Stimulated activated CD4-positive, alpha-beta T cell treated with anti-CD3 and anti-CD28 coated beads, Interleukin-1b, Interleukin-23, amount 100 ng/mL, for 48 hours (primary cell): ENCODE measurements around the gene C1orf185.
A peak's percentile ranks its signal among the peaks of the same experiment; 100 is the strongest.
"Not testable (repeated sequence)": the region's sequence is repeated elsewhere in the genome, so short reads cannot be mapped to it uniquely, and the experiment has no call there.

Source experiments
- DNase-seq: peaks from one replicate; pipeline ENCODE4 v3.0.0-alpha.2; 2020

Gene C1orf185

DNA sequence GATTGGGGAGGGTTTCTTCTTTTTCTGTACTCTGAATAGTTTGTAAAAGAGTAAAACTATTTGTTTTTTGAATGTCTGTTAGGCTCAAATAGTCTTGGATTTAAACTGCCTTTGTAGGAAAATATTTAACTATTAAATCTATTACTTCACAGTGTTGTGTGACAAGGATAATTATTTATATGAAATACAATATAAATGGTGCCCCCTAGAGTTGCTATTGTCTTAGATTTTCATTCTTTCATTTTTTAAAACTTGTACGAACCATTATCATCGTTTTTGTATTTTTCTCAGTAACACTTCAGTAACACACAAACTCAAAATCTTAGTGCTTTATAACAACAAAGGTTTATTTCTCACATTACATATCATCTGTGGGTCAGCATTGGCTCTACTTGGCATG, 37.4 kb downstream of the C1orf185 start:
- no peak for DNase-seq

DNA sequence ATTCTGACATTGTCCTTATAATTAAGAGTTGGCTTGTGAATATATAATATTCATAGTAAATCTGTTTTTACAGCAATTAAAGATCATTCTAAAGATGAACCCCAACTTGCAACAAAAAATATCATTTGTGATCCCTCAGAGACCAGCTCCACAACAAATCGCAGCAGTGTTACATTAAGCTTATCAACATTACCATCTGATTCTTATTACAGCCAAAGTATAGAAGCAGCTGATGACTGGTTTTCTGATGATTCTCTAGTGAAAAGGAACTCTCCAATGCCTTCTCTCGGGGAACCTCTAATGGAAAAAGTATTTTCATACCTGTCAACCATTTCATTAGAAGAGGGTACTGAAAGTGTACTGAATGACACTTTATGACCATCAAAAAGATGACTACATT, 45.4 kb downstream of the C1orf185 start:
- no peak for DNase-seq

DNA sequence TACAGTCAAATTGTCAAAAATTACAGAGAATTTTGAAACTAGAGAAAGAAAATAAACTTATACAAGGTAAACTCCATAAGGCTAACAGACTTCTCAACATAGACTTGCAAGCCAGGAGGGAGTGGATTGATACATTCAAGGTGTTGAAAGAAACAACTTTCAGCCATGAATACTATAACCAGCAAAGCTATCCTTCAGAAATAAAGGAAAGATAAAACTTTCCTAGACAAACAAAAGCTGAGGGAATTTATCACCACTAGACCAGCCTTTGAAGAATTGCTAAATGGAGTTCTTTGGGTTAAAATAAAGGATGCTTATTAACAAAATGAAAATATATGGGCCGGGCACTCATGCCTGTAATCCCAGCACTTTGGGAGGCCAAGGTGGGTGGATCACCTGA, 52.7 kb downstream of the C1orf185 start:
- DNase-seq, result no peak

DNA sequence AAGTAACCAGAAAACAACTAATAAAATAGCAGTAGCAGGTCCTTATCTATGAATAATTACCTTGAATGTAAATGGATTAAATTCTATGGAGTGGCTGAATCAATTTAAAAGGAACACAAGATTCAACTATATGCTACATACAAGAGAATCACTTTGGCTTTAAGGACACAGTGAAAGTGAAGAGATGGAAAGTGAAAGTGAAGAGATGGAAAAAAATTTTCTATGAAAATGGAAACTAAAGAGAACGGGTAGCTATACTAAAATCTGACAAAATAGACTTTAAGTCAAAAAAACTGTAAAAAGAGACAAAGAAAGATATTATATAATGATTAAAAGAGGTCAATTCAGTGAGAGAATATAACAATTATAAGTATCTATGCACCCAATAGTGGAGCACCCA, 54.7 kb downstream of the C1orf185 start:
- DNase-seq, result no peak

DNA sequence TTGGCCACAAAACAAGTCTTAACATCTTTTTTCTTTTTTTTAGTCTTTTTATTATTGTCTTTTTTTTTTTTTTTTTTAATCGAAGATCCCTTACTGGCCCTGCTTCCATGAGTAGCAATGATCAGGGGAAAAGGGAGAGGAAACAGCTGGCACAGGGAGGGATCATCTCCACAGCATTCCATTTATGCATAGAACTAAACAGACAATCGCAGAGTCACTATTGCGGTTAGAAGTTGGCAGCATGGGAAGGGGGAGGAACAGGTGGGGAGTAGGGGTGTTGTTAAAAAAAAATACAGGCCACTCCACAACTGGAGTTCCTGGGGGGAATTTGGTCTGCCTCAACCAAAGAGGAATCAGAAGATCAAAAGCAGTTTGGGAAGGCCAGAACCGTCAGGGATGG, 55.4 kb downstream of the C1orf185 start:
- no peak for DNase-seq

DNA sequence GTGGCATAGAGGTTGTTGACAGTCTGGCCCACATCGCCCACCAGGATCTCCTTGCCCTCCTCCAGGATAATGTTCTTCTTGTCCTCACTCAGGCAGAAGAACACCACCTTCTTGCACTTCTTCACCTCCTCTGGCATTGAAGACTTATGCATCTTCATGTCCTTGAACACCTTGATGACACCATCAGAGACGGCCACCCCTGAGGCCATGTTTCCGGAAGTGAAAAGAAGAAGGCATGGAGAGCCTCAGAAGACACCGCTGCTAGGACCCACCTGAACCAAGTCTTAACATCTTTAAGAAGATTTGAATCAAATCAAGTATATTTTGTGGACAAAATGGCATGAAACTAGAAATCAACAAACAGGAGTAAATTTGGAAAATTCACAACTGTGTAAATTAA, 56.2 kb downstream of the C1orf185 start:
- no peak for DNase-seq

DNA sequence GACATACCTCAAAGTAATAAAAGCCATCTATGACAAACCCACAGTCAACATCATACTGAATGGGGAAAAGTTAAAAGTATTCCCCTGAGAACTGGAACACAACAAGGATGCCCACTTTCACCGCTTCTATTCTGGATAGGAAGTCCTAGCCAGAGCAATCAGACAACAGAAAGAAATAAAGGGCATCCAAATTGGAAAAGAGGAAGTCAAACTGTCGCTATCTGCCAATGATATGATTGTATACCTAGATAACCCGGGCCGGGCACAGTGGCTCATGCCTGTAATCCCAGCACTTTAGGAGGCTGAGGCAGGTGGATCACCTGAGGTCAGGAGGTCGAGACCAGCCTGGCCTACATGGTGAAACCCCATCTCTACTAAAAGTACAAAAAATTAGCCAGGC, 60.5 kb downstream of the C1orf185 start:
- not testable (repeated sequence) for DNase-seq

DNA sequence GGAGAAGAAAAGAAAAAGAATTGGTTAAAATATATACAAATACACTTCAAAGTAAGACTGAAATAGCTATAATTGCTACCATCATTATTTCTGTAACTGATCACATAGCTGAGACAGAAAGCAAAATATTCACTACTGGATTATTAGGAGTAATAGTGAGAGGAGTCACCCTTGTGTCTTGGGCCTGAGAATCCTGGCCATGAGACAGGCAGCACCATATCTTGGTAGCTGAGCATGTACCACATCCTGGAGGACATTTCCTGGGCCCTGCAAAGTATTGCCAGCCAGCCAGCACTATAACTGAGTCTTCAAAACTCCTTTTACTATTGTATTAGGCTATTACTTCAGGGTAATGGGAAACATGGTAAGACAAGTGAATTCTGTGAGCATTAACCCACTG, 63.5 kb downstream of the C1orf185 start:
- no peak for DNase-seq

DNA sequence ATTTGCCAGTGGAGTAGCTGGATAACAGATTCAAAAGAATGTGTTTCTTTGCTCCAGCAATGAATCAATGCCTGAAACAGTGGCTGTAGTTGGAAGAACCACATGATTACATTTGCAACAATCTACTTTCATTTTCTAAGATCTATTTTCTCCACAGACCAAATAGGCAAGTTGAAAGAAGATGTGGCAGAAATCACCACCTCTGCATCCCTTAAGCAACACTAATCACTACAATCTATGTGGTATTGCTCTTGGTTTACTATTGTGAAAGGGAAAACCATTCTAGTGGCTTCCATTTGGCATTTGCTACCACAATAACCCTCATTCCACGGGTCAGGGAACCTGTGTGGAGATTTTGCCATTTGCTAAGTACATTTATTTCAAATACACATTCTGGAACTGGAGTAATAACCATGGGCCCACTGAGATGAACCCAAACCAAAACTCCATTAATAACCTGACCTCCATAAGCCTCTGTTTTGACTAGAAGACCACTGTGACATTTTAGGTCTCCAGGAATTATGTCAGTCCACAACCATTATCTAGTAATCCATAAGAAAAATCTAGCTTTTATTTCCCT, 66.3 kb downstream of the C1orf185 start:
- DNase-seq, result no peak

DNA sequence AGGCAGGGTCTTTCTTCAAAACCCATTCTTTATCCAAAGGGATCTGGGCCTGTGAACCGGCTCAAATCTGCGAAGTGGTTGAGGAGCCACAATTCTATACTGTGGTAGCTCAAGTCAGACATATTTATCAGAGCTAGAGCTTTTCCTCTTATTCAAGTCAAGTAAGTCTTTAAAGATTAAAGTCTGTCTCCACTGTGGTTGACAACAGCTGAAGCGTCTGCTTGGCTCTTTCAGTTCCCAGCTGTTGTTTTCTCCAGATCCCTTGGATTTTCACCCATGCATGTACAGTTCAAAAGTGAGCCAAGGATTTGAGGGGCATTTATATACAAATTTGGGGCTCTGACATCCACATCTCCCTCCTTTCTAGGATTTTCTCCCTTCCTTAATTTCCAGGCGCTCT, 66.9 kb downstream of the C1orf185 start:
- no peak for DNase-seq

DNA sequence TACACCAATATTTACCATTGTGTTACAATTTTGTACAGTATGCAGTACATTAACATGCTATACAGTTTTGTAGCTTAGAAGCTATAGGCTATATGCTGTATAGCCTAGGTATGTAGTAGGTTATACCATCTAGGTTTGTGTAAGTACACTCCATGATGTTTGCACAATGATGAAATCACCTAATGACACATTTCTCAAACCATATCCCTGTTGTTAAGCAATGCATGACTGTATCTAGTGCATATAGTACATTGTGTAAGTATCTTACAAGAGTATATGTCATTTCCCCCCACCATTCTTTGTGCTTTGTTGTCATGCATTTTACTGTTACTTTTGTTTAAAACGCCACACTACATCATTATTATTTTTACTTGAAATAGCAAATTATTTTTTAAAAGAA, 68.3 kb downstream of the C1orf185 start:
- no peak for DNase-seq

DNA sequence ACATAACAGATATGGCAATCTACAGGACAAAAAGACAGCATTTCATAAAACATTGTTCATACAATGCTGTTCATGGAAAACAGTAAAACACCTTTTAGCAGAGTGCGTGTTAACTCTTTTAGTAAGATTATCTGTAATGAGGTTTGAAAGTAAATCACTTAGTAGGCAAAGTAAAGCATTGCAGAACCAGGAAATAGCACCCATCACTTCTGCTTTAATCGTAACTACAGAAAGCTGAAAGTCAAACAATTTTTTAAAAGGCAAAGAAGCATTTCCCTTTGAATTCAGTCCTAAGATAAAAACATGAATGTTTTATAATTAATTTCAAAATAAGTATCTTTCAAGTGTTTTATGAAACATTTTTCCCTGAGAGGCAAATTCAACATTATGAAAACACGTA, 70.8 kb downstream of the C1orf185 start:
- DNase-seq, result no peak

DNA sequence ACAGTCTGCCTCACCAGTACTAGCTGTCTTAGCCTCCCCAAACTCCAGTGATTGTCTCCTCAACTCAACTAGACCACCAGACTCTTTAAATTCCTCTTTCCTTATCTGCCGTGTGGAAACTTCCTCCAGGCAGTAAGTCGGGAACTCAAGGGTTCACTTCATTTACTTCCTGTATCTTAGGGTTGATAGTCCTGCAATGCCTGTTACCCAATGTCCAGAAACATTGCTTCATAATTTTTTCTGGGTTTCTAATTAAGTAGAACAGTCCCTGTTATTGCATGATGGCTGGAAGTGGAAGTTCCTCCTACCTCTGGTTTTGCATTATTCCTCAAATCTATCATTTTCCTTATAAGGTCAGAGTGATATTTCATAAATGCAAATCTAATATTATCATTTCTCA, 73.2 kb downstream of the C1orf185 start:
- DNase-seq, result no peak

DNA sequence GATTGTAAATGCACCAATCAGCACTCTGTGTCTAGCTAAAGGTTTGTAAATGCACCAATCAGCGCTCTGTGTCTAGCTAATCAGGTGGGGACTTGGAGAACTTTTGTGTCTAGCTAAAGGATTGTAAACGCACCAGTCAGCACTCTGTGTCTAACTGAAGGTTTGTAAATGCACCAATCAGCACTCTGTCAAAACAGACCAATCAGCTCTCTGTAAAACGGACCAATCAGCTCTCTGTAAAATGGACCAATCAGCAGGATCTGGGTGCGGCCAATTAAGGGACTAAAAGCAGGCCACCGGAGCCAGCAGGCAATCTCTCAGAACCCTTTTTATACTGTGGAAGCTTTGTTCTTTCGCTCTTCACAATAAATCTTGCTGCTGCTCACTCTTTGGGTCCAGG, 76.0 kb downstream of the C1orf185 start:
- not testable (repeated sequence) for DNase-seq

DNA sequence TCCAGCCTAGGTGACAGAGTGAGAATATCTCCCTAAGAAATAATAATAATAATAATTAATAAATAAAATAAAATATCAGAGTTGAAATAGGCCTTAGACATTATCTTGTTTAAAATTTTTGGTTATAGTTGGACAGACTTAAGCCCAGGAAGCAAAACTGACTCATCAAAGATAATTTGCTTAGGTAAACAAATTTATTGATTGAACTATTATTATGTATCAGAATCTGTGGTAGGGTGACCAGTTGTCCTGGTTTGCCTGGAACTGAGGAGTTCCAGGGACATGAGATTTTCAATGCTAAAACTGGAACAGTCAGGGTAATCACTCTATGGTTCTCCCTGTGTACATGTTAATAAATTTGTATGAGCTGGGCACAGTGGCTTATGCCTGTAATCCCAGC, 86.2 kb downstream of the C1orf185 start:
- no peak for DNase-seq

DNA sequence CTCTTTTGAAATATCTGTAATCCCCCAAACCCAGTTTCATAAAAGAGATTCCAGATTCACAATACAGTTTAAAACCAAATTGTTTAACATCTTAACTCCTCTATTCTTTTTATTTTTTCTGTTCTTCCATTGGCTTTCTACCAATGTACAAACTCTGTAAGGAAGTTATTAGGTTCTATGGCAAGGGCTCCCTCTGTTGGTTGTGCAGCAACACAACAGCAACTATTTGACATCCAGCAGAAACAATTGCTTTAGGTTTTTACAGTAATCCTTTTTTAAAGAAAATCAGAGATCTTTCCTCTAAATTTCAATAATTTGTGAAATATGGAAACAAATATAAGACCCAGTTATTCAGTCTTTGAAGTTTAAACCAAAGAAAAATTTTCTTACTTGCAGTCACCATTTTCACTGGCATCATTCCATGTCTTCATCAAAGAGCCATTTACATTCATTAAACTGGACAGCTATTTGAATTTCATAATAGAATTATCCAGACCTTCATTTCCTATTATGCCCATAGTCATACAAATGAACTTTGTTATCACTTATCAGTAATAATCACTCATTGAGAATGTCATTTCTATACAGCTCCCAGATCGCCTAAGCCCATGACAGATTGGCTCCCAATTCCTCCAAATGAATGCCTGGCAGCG, 87.5 kb downstream of the C1orf185 start:
- DNase-seq, result peak; percentile 11

DNA sequence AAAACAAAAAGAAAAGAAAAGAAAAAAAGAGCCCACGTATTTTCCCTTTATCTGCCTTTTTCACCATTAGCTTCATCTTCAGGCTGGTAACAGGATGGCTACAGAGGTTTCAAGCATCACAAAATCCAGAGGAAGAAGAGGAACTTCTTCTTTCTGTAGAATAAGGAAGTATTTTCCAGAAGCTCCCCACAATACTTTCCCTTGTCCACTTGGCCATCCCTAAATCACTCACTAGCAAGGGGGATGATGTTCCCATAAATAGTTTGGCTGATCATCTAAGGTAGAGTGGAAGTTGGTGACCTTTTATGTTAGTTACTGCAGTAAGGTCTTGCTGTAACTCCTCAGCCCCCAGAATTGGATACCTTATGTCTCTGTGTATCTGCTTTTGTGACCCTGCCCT, 88.9 kb downstream of the C1orf185 start:
- no peak for DNase-seq

DNA sequence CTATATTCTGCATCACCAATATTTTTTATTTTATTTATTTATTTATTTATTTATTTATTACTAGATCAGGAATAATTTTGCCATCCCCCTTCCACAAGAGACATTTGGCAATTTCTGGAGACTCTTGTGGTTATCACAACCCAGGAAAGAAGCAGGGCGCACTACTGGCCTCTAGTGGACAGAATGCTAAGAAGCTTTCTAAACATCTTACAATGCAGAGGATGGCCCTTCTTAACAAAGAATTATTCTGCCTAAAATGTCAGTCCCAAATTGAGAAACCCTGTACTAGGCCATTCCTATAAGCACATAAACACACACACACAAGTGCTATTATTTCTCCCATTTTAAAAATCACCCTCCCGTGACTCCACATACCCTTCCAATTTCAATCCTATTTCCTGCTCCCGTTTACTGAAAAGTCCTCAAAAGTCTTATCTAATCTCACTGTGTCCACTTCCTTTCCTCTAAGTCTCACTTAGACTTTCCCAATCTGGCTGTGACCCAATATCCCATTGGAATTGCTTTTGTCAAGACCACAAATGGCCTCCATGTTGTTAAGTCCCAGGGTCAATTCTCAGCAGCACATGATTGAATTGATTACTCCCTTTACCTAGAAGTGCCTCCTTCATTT, 90.3 kb downstream of the C1orf185 start:
- peak; percentile 41 for DNase-seq

DNA sequence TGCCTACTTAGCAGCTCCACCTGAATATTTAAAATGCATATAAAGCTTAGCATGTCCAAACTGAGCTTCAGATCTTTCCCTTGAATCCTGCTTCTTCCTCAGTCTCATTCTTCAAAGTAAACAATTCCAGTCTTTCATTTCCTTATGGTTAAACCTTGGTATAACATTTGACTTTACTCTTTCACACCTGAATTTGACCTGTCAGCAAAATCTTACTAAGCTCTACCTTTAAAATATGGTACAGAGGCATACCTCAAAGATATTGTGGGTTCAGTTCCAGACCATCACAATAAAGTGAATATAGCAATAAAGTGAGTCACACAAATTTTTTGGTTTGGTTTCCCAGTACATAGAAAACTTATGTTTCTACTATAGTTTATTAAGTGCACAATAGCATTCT, 91.5 kb downstream of the C1orf185 start:
- no peak for DNase-seq
